GM21717 (cell line): ENCODE measurements around the gene PGLYRP3.
"Not testable (repeated sequence)": the region's sequence is repeated elsewhere in the genome, so short reads cannot be mapped to it uniquely, and the experiment has no call there.

Experiments used
- ATAC-seq: cut with Tn5 transposase; IDR thresholded peaks from one replicate; pipeline ENCODE4 v1.9.1; 2021; ENCODE audit warnings: mild to moderate bottlenecking, moderate library complexity; ENCODE audit not compliant: unreplicated experiment

PGLYRP3 gene

DNA sequence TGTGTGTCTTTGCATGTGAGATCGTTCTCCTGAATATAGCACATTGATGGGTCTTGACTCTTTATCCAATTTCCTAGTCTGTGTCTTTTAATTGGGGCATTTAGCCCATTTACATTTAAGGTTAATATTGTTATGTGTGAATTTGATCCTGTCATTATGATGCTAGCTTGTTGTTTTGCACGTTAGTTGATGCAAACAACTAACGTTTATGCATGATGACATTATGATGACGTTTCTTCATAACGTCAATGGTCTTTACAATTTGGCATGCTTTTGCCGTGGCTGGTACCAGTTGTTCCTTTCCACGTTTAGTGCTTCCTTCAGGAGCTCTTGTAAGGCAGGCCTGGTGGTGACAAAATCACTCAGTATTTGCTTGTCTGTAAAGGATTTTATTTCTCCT is 5.4 kb upstream of the PGLYRP3 start:
- not testable (repeated sequence) for ATAC-seq

GRCh38 chr1:153316013-153316412 is 3.3 kb upstream of the PGLYRP3 start:
- not testable (repeated sequence) for ATAC-seq

DNA sequence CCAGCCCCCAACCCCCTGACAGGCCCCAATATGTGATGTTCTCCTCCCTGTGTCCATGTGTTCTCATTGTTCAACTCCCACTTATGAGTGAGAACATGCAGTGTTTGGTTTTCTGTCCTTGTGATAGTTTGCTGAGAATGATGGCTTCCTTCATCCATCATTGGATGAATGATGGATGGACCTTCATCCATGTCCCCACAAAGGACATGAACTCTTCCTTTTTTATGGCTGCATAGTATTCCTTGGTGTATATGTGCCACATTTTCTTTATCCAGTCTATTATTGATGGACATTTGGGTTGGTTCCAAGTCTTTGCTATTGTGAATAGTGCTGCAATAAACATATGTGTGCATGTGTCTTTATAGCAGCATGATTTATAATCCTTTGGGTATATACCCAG is 1.6 kb upstream of the PGLYRP3 start:
- not testable (repeated sequence) for ATAC-seq

GRCh38 chr1:153313288-153313687 is 536 bp upstream of the PGLYRP3 start:
- no peak for ATAC-seq

DNA sequence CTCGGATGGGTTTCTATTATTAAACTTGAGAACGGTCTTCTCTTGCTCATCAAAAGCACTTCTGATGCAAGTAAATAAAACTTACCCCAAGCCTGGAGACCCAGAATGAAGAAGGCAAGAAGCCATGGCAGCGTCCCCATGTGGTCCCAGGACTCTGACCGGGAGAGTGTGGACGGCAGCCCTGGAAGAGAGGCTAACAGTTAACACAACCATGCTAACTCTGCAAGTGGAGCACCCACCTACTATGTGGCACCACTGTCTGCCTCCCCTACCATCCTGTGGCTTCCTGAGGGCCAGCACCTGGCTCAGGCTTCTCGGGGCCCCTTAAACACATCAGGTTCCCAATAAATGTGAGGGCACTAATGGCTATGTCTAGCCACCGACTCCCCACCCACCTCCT is 2.2 kb downstream of the PGLYRP3 start:
- ATAC-seq: no peak

DNA sequence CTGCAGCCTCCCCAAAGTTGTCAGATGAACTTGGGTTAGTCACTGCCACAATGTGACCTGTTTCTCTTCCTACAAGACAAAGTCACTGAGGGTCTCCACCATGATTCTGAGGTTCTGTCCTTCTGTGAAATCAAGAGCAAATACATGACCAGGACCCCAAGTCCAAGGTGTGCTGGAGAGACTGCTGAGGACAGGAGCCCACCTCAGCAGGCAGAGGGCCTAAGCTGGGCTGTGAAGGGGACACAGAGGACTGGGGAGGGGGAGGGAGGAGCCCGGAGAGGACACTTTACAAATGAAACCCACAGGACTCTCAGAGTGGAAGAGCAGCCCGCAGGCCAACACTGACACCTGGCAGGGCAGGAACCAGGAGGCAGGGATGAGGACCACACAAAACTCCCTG is 3.3 kb downstream of the PGLYRP3 start:
- ATAC-seq: no peak

GRCh38 chr1:153308540-153308939 is 4.2 kb downstream of the PGLYRP3 start:
- no peak for ATAC-seq

DNA sequence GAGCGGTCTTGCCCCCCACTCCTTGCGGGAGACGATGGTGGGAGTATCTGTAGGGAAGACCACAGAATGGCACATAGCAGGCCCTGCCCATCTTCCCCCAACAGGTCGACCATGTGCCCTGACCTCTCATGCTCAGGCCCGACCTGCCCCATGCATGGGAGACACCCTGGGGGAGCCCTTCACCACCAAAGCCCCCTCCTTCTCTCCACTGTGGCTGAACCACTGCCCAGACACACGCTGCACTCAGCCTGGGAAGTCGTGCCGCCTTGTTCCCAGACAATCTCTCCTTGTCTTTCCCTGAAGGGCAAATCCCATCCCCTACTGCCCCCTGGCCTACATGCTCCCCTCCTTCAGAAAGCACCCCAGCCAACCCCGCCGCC is 5.5 kb downstream of the PGLYRP3 start:
- no peak for ATAC-seq

DNA sequence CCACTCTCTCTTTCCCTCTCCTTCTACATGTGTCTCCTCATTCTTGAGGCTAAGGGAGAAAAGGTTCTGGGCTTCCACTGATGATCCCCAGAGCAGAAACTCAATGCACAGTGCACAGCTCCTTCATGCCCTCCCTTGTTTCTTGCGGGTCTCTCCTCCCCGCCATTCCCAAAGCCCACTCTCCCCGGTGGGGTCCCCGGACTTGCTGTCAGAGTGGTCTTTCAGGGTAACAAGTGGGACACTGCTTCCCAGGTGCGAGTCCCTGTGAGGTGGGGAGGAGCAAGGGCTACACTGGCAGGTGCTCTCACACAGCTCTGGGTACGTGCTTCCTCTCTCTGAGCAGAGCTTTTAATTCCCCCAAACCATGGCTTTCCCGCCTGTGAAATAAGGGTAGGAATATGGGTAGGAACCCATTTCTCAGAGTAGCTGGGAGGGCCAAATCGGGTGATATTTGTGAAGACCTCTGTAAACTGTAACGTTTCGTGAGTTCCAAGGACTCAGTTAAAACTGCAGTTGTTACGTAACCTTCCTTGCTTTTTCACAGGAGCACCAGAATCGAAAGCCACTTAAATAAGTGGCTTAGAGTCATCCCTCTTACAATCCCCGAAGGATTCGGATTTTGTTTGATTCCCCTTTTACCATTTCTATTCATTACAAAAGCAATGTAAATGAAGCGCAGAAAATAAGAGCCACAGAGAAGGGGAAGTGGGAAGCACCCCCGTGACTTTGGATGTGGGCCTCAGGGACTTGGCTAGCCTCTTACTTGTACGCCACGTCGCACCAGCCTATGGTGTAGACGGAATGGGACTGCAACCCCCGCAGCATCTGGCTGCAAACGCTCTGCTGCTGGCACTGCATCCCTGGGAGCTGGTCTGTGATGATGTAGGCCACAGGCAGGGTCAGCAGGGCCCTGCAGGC is 6.2 kb downstream of the PGLYRP3 start:
- ATAC-seq: no peak

GRCh38 chr1:153305682-153306081 is 7.1 kb downstream of the PGLYRP3 start:
- ATAC-seq: no peak

- no peak for ATAC-seq
These were observed 10.4 kb downstream of the PGLYRP3 start for GRCh38 chr1:153302308-153302707.

GRCh38 chr1:153293851-153294250 is 18.9 kb downstream of the PGLYRP3 start:
- ATAC-seq: no peak

DNA sequence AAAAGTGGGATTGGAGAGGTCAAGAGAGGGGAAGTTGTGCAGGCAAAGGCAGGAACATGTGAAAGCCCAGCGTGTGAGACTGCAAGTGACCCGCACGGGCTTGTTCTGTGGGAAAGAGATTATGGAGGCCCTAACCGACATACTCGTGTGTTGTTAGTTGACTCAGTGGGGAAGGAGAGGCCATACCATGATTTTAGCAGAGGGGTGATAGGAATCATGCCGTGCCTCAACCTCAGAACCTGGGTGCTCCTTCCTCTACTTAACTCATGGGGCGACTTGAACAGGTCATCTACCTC is 19.3 kb downstream of the PGLYRP3 start:
- ATAC-seq: no peak

DNA sequence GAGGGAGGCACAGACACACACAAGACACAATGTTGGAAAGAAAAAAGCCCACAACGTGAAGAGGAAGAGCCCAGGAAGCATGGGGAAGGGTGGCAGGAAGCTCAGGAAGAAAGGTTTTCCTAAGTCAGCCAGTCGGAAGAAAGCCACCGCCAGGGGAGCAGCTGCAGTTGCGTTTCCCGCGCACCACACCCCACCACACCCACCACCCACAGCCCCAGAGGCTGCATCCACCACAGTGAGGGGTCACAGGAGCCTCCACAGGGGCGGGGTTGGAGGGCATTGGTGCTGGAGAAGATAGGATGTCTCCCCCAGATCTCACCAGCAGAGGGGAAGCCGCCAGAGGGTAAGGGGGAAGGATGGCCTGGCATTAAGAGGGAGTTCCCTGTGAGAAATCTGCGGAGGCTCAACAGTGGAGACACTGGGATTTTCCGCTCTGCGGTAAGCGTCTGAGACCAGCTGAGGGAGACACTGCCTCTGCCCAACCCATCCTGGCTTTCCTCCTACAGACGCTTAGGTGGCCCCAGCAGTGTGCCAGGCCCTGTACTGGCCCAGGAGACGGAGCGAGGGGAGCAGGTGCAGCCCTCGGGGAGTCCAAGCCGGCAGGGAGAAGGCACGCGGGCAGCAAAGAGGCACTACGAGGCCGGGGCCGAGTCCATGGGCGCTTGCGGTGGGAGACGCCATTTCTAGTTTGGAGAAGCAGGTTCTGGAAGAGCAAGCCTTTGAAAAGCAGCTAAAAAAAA is 19.8 kb downstream of the PGLYRP3 start:
- no peak for ATAC-seq

GRCh38 chr1:153292185-153292584 is 20.6 kb downstream of the PGLYRP3 start:
- ATAC-seq: no peak

- no peak for ATAC-seq
These were observed 21.2 kb downstream of the PGLYRP3 start for GRCh38 chr1:153291514-153291913.

DNA sequence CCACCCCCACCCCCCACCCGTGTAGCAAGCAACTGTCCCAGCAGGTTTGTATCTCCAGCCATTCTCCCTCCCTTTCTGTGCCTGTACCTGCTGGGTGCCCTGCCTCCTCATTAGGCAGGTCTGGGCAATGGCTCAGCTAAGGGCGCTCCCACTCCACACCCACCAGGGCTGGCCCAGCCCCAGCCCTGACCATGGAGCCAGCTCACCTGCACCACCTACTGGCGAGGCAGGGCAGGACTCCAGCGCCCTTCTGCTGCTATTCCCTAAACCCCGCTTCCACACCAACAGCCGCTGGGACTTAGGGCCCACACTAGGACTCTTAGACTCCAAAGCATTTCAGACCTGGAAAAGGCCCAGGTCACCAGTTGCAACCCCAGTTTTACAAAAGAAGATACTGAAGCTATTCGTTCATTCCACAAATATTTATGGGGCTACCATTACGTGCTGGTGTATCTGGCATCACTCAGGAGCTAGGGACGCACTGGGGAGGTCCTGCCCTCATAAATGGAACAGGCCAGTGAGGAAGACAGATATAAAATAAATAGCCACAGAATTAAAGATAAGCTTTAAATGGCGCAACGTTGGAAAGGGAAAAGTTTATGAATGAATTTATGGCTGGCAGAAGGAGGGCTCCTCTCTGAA is 24.0 kb downstream of the PGLYRP3 start:
- ATAC-seq: no peak

DNA sequence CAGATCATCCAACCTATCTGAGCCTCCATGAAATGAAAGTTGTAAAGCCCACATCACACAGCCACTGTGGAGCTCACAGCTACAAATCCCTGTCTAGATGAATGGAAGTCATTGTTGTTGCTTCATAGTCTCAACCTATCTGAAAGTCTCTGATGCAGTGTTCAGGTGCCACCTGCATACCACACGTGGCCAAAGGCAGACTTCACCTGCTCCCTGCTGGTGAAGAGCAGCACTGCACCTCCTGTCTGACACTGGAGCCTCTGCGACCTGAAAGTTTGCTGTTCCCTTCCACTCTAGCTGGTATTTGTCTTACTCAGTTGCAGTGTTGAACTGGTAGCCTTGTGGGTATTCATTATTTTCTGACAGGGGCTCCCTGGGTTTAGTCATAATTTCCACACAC is 34.9 kb downstream of the PGLYRP3 start:
- ATAC-seq: peak; percentile 66

DNA sequence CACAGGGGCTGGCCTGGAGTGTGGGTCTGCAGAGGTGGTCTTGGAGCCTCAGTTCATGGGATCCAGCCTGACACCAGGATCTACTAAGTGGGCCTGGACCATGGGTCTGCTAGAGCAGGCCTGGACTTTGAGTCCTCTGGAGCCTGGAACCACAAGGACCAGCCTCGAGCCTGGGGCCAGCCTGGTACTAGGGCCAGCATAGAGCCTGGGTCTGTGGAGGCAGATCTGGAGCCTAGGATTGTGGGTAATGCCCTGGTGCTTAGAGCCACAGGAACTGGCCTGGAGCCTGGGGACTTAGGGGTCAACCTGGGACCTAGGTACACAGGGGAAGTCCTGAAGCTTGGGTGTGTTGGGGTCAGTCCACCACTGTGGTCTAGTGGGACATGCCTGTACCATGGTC is 40.6 kb downstream of the PGLYRP3 start:
- no peak for ATAC-seq

DNA sequence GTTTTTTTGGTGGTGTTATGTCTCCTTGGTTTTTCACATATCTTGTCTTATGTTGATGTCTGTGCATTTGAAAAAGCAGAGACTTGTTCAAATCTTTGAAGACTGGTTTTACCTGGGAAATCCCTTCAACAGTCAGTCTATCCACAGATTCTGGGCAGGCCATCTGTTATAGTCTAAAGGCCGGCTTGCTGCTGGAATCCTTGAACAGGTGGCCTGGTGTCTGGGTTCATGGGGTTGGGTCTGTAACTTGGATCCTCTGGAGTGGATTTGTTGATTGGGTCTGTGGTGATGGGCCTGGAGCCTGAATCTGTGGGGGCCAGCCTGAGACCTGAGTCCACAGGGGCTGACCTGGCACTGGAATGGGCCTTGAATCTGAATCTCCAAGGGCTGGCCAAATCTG is 41.0 kb downstream of the PGLYRP3 start:
- ATAC-seq: no peak

DNA sequence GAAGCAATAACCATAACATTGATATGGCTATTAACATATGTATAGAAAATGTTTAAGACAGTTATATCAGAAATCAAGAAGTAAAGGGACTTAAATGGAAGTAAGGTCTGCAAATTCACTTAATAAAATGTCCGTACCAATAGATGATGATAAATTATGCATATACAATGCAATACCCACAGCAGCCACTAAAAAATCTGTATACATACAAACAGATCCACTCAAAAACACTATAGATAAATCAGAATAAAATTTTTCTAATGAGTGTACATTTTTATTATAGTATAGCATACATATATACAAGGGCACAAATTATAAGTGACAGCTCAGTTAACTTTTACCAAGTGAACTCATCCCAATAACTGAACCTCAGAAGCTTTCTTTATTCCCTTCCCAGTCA is 47.3 kb downstream of the PGLYRP3 start:
- ATAC-seq: no peak
